ENCODE results near the gene S1PR5.

Gene S1PR5

GRCh38 chr19:10468133-10468532, 49.1 kb downstream of the S1PR5 start:
- no peak for DNase-seq (ENCODE audit: low read depth)
- H3K4me3 ChIP-seq (ENCODE audit: low read length), result no peak overlapping the region
- TF ChIP-seq CTCF (conservative IDR thresholded peaks at IDR 0.05; ENCODE audit: low read depth, low read length), result no peak

DNA sequence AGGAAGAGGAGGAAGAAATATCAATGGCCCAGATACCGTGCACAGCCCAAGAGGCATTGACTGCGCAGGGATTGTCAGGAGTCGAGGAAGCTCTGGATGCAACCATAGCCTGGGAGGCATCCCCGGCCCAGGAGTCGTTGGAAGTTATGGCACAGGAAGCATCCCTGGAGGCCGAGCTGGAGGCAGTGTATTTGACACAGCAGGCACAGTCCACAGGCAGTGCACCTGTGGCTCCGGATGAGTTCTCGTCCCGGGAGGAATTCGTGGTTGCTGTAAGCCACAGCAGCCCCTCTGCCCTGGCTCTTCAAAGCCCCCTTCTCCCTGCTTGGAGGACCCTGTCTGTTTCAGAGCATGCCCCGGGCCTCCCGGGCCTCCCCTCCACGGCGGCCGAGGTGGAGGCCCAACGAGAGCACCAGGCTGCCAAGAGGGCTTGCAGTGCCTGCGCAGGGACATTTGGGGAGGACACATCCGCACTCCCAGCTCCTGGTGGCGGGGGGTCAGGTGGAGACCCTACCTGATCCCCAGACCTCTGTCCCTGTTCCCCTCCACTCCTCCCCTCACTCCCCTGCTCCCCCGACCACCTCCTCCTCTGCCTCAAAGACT, 50.0 kb downstream of the S1PR5 start:
- no peak for DNase-seq (ENCODE audit: low read depth)
- no peak overlapping the region for H3K4me3 ChIP-seq (ENCODE audit: low read length)
- no peak for TF ChIP-seq CTCF (conservative IDR thresholded peaks at IDR 0.05; ENCODE audit: low read depth, low read length)

DNA sequence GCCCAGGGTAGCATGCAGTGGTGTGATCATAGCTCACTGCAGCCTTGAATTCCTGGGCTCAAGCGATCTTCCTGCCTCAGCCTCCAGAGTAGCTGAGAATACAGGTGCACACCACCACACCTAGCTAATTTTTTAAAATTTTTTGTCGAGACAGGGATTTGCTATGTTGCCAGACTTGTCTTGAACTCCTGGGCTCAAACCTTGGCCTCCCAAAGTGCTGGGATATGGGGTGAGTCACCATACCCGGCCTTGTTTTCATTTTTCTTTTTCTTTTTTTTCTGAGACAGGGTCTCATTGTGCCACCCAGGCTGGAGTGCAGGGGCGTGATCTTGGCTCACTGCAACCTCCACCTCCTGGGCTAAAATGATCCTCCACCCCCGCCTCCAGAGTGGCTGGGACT, 52.8 kb downstream of the S1PR5 start:
- no peak overlapping the region for H3K4me3 ChIP-seq (ENCODE audit: low read length)
- no peak for TF ChIP-seq CTCF (conservative IDR thresholded peaks at IDR 0.05; ENCODE audit: low read depth, low read length)
- no peak for DNase-seq (ENCODE audit: low read depth)
